Hematopoietic multipotent progenitor cell treated with erythropoietin and hydrocortisone succinate and interleukin-3 and kit ligand, for 15 days (in vitro differentiated cells): Measurements from ENCODE around the gene CDH11.

Experiments used
- DNase-seq: peaks from one replicate; pipeline ENCODE4 v3.0.0-alpha.2; 2015; ENCODE audit warnings: low spot score

CDH11 gene

DNA sequence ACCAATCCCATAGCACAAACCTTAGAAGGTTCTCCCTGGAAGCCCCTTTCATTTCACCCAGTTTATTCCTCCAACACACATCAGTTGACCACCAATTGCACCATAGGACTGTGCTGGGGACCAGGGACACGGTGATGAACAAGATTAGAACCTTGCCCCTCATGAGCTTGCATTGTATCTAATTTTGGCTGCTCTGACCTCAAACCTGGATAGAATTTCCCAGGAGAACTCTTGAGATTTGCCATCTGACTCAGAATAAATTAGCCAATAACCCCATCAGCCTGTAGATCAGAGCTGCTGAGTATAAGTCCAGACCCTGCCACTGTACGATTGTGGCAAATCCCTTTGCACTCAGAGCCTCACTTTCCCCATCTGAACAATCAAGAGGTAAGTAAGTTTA, 52.1 kb downstream of the CDH11 start:
- DNase-seq, result no peak

- no peak for DNase-seq
Measured at GRCh38 chr16:65069065-65069464, 52.8 kb downstream of the CDH11 start.

- no peak for DNase-seq
Measured at GRCh38 chr16:65068151-65068740, 53.6 kb downstream of the CDH11 start.

DNA sequence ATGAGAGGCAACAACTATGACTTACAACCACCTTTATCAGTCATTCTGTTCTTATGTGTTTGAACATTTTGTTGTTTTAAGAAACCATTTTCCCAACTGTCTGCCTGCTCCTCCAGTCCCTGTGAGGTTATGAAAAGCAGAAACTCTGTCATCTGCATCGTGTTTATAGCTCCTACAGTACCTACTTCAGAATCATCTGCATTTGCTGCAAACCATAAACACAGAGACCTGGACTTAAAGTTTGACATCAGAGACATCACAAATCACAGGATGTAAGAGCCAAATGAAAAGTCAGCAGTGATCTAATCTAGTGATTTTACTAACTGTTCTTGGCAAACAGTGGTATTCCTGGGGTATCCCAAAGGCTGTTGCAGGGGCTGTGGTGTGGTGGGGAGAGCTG, 55.2 kb downstream of the CDH11 start:
- no peak for DNase-seq

DNA sequence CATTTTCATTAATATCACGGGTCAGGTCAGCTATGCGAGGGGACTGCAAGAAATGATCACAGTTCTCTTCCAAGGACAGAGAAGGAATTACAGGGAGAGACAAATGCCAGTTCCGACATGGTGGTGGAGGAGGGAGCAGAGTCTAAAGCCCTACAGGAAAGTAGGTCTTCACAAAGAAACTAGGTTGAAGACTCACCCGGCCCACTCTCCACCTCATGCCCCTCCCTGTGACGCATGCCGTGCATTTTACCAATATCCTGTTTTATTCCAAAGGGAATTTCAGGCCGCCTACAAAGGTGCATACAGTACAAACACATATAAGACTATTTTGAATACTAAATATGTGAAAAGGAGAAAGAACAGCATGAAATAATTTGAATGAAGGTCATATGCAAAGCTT, 56.8 kb downstream of the CDH11 start:
- no peak for DNase-seq

- DNase-seq, result no peak
Measured at GRCh38 chr16:65064131-65064530, 57.7 kb downstream of the CDH11 start.

DNA sequence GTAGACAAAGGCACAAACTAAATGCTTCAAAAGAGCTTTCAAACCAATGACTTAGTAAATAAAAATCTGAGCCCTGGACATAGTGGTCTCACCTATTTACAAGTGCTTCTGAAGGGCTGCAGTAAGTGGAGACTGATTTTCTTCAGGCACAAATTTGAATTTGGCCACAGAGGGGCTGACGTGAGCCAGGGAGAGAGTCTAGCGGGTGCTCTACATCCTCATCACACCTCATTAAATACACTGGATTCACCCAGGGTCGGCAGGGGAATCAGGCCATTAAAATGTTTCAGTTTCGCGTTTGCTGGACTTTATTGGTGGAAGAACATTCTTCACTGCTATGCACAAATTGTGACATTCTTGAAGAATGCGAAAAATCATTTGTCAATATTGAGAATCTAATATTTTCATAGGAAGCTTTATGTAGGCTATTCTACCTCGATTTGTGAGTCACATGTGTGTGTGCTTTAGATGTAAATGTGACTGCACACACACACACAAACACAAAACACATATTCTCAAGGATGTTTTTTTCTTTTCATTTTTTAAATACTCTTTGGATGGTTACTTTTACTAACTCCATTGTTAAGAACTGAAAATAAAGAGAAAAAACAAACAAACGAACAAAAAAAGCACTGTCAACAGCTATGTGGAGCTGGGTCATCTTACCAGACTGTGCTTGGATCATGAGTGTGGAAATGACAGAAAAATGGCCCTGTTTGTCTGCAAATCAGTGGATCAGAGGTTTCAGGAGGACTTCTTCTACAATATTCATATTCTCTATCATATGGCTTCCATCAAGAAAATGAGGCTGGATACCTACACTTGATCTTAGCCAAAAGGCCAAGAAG, 58.9 kb downstream of the CDH11 start:
- no peak for DNase-seq

GRCh38 chr16:65061935-65062518, 59.8 kb downstream of the CDH11 start:
- no peak for DNase-seq

DNA sequence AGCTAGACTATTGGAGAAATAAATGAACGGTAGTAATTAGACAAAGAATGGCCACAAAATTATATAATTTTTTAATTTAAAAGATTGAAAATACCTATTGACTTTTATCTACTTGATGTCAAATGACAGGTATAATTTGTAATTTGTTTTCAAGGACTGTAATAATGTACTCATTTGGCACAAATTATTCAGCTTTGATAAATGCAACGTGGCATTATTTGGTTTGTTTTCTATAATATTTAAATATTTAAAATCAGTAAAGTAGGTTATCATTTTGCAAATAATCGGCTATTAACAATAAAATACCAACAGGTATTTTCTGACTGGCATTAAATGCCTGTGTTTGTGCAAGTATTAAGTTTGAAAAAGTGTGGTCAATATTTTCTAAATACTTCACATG, 60.6 kb downstream of the CDH11 start:
- no peak for DNase-seq

DNA sequence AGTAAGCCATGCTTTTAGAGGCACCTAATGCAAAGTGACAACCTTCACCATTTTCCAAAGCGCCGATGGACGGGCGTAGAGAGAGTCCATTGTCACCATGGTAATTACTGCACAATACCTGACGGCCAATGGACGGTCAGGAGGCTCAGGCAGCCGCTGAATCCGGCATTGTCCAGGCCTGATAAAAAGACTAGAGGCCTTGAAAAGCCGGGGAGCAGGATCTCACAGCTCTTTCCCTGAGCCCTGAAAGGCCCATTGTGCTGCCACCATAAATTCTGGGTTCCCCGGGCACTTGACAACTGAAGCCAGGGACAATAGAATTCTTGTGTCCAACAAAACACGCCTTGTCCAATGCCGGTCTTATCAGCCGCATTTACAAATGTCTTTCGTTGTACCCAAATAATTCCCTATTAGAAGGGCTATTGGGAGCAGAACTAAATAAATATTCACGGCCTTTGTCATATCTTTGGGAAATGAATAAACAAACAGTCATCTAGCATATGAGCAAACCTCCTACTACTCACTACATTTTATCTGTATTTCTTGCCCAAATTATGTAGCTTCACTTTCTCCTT, 62.4 kb downstream of the CDH11 start:
- DNase-seq, result no peak

- DNase-seq, result no peak
Measured at GRCh38 chr16:65057184-65057583, 64.7 kb downstream of the CDH11 start.

DNA sequence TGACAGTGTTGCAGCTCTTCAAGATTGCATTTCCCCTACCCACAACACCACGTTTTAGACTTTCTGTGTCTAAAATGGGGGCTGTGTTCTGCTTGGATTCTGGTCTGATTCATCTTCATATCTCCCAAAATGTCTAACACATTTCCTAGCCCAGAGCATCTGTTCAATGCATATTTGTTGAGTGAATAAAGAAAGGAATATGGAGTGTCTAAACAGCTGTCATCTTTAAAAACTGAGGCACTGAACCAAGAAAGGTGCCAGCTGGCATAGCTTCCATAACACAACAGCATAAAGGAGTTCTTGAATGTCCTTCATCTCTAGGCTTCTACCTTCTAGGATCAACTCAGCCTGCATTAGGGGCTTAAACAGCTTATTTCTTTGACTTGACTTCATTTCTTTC, 67.4 kb downstream of the CDH11 start:
- DNase-seq, result no peak

DNA sequence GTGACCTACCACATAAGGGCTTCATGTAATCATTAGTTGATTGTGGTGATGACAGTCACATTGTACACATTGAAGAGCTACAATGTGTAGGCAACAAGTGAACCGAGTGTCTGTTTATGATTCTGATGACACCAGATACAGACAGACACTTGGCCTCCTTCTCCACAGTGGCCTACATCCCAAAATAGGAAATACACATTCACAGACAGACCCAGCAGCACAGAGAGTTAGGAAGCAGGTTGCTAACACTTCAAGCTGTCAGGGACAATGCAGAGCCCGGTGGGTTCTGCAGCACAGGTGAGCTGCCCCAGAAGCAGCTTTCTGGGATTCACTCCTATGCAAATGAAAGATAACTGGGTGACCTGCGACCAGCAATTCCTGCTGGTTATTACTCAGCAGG, 72.2 kb downstream of the CDH11 start:
- no peak for DNase-seq

- no peak for DNase-seq
Measured at GRCh38 chr16:65045961-65046360, 75.9 kb downstream of the CDH11 start.

DNA sequence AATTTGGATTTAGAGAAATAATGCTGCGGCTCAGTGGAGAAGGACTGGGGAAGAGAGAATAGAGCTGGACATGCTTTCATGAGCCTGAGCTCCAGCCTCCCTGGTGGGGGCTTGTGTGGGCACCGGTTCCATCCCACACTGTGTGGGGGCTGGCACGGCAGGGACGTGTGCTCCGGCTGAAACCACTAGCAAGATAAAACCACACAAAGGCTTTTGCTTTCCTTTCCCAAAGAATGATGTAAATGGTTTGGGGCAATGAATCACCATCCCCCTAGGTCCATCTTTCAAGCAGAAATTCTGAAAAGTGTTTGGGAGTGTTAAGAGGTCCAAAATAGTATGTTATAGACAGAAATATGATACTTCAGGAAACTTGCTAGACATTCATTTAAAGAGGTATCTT, 77.0 kb downstream of the CDH11 start:
- no peak for DNase-seq

DNA sequence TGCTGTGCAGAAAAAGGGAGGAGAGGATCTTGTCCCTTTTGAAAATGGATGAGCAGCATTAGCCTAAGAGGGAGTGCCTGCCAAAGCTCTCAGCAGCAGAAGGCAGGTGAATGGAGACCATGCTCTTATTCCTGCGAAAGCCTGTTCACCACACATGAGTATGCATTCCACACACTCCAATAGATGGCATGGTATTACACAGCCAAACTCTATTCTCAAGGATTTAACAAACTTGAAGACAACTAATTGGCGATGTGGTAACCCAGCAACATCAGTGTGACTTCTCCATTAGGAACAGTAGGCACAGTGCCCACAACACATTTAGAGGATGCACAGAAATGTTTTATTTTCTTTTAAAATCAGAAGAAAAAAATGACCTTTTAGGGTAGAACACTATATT, 77.8 kb downstream of the CDH11 start:
- DNase-seq, result no peak

- no peak for DNase-seq
Measured at GRCh38 chr16:65042438-65043365, 79.2 kb downstream of the CDH11 start.

DNA sequence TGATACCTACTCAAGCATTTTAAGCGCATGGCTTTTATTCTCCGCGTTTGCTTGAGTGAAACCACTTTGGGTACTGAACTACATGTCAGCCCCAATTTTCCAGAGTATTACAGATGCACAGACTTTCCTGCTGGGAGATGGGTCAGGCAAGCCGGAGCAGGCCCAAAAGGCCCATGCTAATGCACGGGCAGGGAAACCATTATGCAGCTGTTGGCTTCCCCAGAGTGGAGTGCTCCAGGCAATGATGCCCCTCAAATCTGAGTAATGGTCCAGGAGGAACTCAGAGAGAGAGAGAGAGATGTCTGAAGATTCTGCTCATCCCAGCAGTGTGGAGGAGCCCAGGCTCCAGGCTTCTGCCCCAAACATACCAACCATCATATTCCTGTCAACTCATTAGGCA, 80.2 kb downstream of the CDH11 start:
- DNase-seq, result no peak

- no peak for DNase-seq
Measured at GRCh38 chr16:65038100-65038499, 83.8 kb downstream of the CDH11 start.

GRCh38 chr16:65037556-65037955, 84.3 kb downstream of the CDH11 start:
- no peak for DNase-seq

- no peak for DNase-seq
Measured at GRCh38 chr16:65034915-65035314, 86.9 kb downstream of the CDH11 start.

DNA sequence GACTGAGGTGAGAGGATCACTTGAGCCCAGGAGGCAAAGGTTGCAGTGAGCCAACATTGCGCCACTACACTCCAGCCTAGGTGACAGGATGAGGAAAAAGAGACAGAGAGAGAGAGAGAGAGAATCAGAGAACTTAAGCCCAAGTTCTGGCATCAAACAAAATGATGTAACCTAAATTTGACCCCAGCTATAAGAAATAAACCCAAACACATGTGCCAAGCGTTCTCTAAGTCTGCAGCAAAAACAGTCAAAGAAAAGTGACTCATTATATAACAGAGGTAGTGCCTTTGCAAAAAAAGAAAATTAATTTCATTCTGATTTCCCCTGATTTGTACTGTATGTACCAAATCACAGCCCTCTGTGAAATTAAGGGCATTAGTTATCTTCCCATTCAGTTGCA, 89.5 kb downstream of the CDH11 start:
- no peak for DNase-seq
